Activated naive CD4-positive, alpha-beta T cell treated with anti-CD3 and anti-CD28 coated beads, Interleukin-2, amount 10 ng/mL, durations not matched to agents 7 days and 5 days (primary cell): Measurements from ENCODE around the gene MYO5A.
A peak's percentile ranks its signal among the peaks of the same experiment; 100 is the strongest.

Experiments
- CTCF ChIA-PET: fragments of 350-600 bp; sonication (Branson Sonifier 250); formaldehyde crosslinking; loops from one replicate; lab custom pipeline; 2021; ENCODE audit warnings: antibody characterized with exemption; lab: Charles Lee
- DNase-seq: peaks from one replicate; pipeline ENCODE4 v3.0.0-alpha.2; 2020
- H3K27ac Mint-ChIP-seq: one replicate; pipeline ENCODE4 v1.8.0; 2021; ENCODE audit warnings: mild to moderate bottlenecking, moderate library complexity, mixed read lengths
- H3K27me3 Mint-ChIP-seq: one replicate; pipeline ENCODE4 v1.8.0; 2021; ENCODE audit warnings: mild to moderate bottlenecking, mixed read lengths
- H3K36me3 Mint-ChIP-seq: one replicate; pipeline ENCODE4 v1.8.0; 2021; ENCODE audit warnings: mixed read lengths
- H3K4me1 Mint-ChIP-seq: one replicate; pipeline ENCODE4 v1.8.0; 2021; ENCODE audit warnings: mixed read lengths
- H3K4me3 Mint-ChIP-seq: one replicate; pipeline ENCODE4 v1.8.0; 2021; ENCODE audit warnings: mild to moderate bottlenecking, moderate library complexity, mixed read lengths
- H3K9me3 Mint-ChIP-seq: one replicate; pipeline ENCODE4 v1.8.0; 2021; ENCODE audit warnings: mixed read lengths

Gene MYO5A

DNA sequence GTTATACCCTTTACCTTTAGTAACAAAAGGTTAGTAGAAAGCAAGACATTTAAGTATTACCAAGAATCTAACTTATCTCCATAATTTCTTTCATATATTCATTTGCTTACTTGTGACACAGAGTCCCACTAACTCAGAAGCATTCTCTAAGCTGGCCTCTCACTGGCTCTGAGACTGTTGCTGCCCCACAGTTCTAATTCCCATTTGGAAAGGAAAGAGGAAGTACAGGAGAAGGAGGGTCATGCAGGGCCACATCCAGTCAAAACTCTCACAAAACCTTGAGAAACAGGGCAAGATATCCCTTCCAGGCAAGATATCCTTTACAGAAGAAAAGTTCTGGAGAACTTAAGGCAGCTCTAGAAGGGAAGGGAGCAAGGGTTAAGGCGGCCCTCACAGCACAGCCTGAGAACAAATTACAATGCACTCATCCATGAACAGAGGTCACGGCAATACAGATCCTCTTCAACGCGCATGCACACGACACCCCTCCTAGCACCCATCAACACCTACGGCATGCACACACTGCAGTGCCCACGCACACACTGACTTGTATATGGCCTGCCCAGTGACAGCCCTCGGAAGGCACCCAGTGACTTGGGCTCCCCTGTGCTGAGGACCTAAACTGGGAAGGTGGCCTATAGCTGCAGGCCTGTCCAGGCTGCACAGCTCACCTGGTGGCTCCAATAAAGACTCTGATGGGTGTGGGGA is 220.1 kb downstream of the MYO5A start:
- peaks cover 16% of the 10 kb centered on the region for H3K4me1 Mint-ChIP-seq
- H3K4me3 Mint-ChIP-seq, result no peak overlapping the region
- no peak overlapping the region for H3K27ac Mint-ChIP-seq

DNA sequence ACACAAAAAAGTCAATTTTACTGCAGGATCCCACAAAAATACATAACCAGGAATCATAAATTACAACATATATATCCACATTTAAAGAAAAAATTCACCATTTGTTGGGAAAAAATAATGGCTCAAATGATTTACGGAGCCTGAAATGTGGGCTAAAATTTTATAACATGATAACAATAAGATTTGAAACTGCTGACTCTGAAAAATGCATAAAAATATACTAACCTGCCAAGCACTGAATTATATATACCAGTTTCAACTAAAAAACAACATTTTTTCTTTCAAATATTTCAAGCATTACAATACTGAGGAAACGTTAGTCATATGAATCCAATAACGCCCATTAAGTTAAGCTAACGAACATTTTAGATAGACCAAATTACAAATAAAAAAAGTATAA is 220.8 kb downstream of the MYO5A start:
- peaks cover 24% of the 10 kb centered on the region for H3K4me1 Mint-ChIP-seq
- H3K9me3 Mint-ChIP-seq, result no peaks in the 10 kb centered on the region
- H3K36me3 Mint-ChIP-seq, result peaks cover 23% of the 10 kb centered on the region
- CTCF ChIA-PET, result interaction anchor here (1.4 kb wide), 1 partner anchor 99 kb away, joined by 4 read pairs; no protein-coding TSS in a partner anchor
- H3K27me3 Mint-ChIP-seq, result no peaks in the 10 kb centered on the region
- no peak overlapping the region for H3K4me3 Mint-ChIP-seq
- H3K27ac Mint-ChIP-seq, result no peak overlapping the region
- DNase-seq, result no peak

More for the DNA sequence above, 220.1 kb downstream of the MYO5A start:
- Mint-ChIP-seq H3K27me3 (no peaks in the 10 kb centered on the region), H3K9me3 (no peaks in the 10 kb centered on the region), H3K36me3 (peaks cover 26% of the 10 kb centered on the region)
- CTCF ChIA-PET, result interaction anchor here (1.4 kb wide), 1 partner anchor 100 kb away, joined by 4 read pairs; no protein-coding TSS in a partner anchor
- no peak for DNase-seq

DNA sequence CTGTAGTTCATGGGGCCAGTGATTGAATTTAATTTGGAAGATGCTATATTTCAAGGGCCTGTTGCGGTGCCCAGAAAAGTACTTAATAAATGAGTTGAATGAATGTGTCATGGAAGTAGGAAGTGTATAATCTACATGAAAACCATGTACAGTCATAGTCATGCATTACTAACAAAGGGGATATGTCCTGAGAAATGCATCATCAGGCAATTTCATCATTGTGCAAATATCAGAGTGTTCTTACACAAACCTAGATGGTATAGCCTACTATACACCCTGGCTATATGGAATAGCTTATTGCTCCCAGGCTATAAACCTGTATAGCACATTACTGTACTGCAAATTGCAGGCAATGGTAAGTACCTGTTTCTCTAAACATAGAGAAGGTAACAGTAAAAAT is 222.4 kb downstream of the MYO5A start:
- Mint-ChIP-seq H3K4me3 (no peak overlapping the region), H3K36me3 (peaks cover 23% of the 10 kb centered on the region), H3K27me3 (no peaks in the 10 kb centered on the region), H3K9me3 (no peaks in the 10 kb centered on the region), H3K4me1 (peaks cover 27% of the 10 kb centered on the region), H3K27ac (no peak overlapping the region)
- no peak for DNase-seq
- CTCF ChIA-PET, result no interaction called here

DNA sequence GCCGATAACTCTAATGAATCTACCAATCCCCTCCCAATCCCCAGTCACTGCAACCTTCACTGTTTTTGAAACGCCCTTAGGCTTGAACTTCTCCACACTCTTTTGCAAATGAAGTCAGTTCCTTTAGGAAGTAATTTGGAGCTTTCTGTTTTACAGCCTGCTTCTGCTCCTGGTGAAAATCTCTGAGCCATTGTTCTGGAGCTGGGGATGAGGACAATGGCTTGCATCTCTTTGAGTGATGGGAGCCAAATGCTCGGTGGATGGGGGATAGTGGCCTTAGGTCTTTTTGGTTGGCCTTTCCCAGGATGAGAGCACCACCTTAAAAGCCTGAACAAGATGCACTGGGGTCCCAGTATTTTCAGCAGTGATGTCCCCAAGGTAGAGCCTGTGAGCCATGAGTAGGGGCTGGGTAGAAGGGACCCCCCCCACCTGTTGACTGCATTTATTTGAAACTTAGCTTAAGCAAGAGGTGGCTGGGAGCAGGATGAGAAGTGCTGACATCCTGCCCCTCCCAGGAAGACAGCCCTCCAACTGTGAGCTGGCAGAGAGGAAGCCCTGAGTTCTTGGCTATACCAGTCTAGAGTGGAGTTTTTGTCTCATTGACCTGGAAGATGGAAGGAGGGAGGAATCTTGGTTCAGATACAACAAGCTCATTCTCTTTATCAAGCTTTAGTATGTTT is 225.4 kb downstream of the MYO5A start:
- CTCF ChIA-PET, result interaction anchor here (1.6 to 1.8 kb wide), 2 partner anchors 28 to 47 kb away, joined by 4 to 5 read pairs; no protein-coding TSS in a partner anchor
- peaks cover 17% of the 10 kb centered on the region for H3K36me3 Mint-ChIP-seq
- no peak overlapping the region for H3K4me3 Mint-ChIP-seq
- peak overlapping the region; percentile 17 for H3K27ac Mint-ChIP-seq
- no peaks in the 10 kb centered on the region for H3K9me3 Mint-ChIP-seq
- peaks cover 8% of the 10 kb centered on the region for H3K27me3 Mint-ChIP-seq
- DNase-seq, result no peak
- peaks cover 23% of the 10 kb centered on the region for H3K4me1 Mint-ChIP-seq

DNA sequence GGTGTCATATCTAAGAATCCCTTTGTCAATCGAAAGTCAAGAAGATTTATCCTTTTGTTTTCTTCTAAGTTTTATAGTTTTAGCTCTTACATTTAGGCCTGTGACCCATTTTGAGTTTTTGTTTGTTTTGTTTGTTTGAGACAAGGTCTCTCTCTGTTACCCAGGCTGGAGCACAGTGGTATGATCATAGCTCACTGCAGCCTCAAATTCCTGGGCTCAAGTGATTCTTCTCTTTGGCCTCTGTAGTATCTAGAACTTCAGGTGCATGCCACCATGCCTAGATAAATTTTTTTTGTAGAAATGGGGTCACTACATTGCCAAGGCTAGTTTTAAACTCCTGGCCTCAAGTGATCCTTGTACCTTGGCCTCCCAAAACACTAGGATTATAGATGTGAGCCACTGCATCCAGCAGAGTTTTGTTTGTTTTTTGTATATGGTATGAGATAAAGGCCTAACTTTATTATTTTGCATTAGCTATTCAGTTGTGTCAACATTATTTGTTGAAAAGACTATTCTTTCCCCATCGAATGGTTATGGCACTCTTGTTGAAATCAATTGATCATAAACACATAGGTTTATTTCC is 227.3 kb downstream of the MYO5A start:
- CTCF ChIA-PET, result interaction anchor here (1.6 kb wide), 1 partner anchor 45 kb away, joined by 4 read pairs; no protein-coding TSS in a partner anchor
- no peak overlapping the region for H3K27ac Mint-ChIP-seq

DNA sequence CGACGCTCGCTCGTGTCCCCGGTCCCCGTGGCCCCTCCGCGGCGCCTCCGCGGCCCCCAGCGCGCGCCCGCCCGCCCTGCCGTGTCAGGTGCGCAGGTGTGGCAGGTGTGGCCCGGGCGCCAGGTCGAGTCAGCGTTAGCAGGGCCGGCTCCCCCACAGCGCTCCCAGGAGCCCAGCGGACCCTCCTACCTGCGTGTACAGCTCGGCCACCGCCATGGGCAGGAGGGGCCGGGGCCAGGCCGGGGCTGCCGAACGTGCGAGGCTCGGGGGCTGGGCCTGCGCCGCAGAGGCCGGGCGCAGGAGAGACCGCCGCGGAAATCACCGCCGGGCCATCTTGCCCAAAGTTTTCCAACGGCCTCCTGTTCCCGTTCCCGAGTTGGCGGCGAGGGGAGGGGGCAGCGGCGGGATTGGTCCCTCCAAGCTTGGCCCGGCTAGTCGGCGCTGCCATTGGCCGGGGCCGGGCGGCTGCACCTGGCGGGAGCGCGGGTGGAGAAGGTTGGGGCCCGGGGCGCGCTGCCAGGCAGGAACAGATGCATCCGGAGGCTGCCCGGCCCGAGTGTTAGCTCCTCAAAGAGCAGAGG is 233.2 kb downstream of the MYO5A start, which contains the start of gene MYO5C:
Gene MYO5C (minus strand): TSS at position 384 of the 581 bp plus-strand sequence. CDS start 168 bp downstream, at position 216.
- CTCF ChIA-PET, result interaction anchor here (2.3 kb wide), 1 partner anchor 34 kb away, joined by 7 read pairs; no protein-coding TSS in a partner anchor
- peaks cover 61% of the 10 kb centered on the region for H3K27me3 Mint-ChIP-seq

More for the DNA sequence above, 227.3 kb downstream of the MYO5A start:
- H3K9me3 Mint-ChIP-seq, result no peaks in the 10 kb centered on the region
- no peak overlapping the region for H3K4me3 Mint-ChIP-seq
- H3K36me3 Mint-ChIP-seq, result peaks cover 17% of the 10 kb centered on the region
- H3K4me1 Mint-ChIP-seq, result peaks cover 23% of the 10 kb centered on the region
- H3K27me3 Mint-ChIP-seq, result peaks cover 14% of the 10 kb centered on the region
- no peak for DNase-seq

DNA sequence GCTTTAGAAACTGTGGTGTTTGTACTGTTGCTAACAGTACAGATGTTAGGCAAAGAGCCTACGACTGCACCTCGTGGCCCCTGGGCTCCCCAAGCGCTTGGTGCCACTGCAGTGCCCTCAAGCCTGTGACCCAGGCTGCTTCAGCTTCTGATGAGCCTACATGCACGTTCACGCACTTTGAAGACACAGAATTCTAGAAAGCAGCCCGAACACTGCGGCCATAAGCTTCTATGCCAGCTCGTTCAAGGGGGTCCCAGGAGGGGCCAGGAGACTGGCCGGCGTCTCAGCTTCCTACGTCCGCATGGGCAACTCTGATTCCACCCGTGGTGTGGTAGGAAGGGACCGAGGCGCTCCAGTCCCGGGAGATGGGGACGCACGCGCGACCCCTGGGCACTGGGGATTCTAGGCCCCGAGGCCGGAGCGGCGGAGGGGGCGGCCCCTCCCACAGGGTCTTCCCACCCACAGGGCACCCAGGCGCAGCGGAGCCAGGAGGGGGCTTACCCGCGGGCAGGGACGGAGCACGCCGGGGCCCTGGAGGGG is 233.7 kb downstream of the MYO5A start:
- Mint-ChIP-seq H3K27me3 (peaks cover 59% of the 10 kb centered on the region), H3K4me1 (peaks cover 31% of the 10 kb centered on the region), H3K27ac (no peak overlapping the region), H3K36me3 (peaks cover 1% of the 10 kb centered on the region), H3K9me3 (no peaks in the 10 kb centered on the region), H3K4me3 (peak overlapping the region; percentile 43)
- no peak for DNase-seq
- CTCF ChIA-PET, result interaction anchor here (2.3 kb wide), 1 partner anchor 33 kb away, joined by 7 read pairs; no protein-coding TSS in a partner anchor

More for the DNA sequence above, 233.2 kb downstream of the MYO5A start, which contains the start of gene MYO5C:
- Mint-ChIP-seq H3K36me3 (no peaks in the 10 kb centered on the region), H3K4me1 (peaks cover 28% of the 10 kb centered on the region), H3K27ac (no peak within 1 kb of the TSS), H3K4me3 (peak within 1 kb of the TSS; percentile 43), H3K9me3 (no peaks in the 10 kb centered on the region)
- DNase-seq, result no peak

DNA sequence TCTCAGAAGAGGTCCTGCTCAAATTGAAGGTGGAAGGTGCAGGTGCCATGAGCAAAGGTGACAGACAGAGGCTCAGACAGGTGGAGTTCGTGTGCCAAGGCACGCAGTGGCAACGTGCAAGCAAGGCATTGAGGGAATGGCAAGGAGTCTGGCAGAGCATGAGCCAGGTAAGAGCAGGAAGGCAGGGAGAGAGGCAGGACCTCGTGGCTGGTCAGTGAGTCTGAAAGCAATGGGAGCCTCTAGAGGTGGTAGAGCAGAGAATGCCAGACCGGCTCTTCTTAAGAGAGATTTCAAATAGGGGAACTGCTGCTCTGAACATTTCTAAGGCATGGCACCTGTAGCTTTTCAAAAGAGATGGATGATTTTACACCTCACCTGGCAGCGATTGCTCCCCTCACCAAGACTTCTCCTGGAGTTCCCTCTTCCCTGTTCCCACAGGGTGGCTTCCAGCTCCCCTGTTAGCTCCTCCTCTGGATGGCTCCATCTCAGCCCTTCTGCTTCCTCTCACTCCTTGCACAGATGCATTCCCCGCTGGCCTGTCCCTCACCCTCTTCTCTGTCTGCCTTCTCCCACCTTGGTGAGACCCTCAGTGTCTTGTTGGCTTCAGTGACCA is 235.8 kb downstream of the MYO5A start:
- no peak for DNase-seq
- no peak overlapping the region for H3K4me3 Mint-ChIP-seq
- H3K36me3 Mint-ChIP-seq, result peaks cover 2% of the 10 kb centered on the region
- H3K9me3 Mint-ChIP-seq, result no peaks in the 10 kb centered on the region
- H3K4me1 Mint-ChIP-seq, result peaks cover 40% of the 10 kb centered on the region
- H3K27ac Mint-ChIP-seq, result no peak overlapping the region
- H3K27me3 Mint-ChIP-seq, result peaks cover 57% of the 10 kb centered on the region
- CTCF ChIA-PET, result interaction anchor here (1.0 kb wide), 1 partner anchor 11 kb away, joined by 3 read pairs; no protein-coding TSS in a partner anchor

DNA sequence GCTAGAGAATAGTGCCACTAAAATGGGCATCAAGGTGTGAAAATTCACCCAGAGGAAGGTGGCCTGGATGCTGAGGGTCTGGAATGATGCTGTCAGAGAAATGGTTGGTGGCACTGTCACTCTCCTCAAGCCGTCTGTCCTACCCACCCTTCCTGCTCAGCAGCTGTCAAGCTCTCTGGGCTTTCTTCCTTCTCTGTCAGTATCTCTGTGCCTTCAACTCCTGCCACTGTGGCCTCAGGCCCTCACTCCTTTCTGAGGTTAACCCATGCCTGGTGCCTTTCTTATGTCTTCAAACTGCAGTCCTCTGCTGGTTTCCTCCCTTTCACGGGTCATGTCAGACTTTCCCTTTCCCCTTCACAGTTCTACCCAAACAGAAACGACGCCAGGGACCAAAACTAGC is 237.5 kb downstream of the MYO5A start:
- peaks cover 2% of the 10 kb centered on the region for H3K36me3 Mint-ChIP-seq
- H3K27me3 Mint-ChIP-seq, result peaks cover 53% of the 10 kb centered on the region
- no peak overlapping the region for H3K4me3 Mint-ChIP-seq
- CTCF ChIA-PET, result interaction anchor here (0.7 to 1.4 kb wide), 3 partner anchors 33 to 172 kb away, joined by 3 to 6 read pairs (median 5); no protein-coding TSS in a partner anchor
- H3K9me3 Mint-ChIP-seq, result no peaks in the 10 kb centered on the region
- H3K4me1 Mint-ChIP-seq, result peaks cover 40% of the 10 kb centered on the region
- DNase-seq, result no peak
- peak overlapping the region; percentile 78 for H3K27ac Mint-ChIP-seq

DNA sequence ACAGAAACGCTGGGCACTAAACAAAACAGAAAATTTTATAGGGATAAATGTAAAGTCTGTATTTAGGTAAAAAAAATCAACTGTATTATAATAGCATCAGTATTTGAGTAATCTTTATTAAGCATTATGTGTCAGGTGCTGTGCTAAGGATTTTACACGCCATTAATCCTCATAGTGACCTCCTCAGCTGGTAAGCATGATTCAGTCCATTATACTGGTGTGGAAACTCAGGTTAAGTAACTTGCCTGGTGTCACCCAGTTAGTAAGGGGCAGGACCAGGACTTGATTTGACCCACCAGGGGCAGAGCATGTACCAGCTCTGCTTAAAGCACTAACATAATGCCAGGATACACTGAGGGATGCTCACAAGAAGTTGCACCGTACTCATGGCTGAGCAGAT is 237.9 kb downstream of the MYO5A start:
- peaks cover 51% of the 10 kb centered on the region for H3K27me3 Mint-ChIP-seq
- H3K36me3 Mint-ChIP-seq, result peaks cover 2% of the 10 kb centered on the region
- no peak overlapping the region for H3K27ac Mint-ChIP-seq
- H3K9me3 Mint-ChIP-seq, result no peaks in the 10 kb centered on the region
- CTCF ChIA-PET, result interaction anchor here (0.7 to 1.4 kb wide), 3 partner anchors 33 to 172 kb away, joined by 3 to 6 read pairs (median 5); no protein-coding TSS in a partner anchor
- no peak overlapping the region for H3K4me3 Mint-ChIP-seq
- peaks cover 39% of the 10 kb centered on the region for H3K4me1 Mint-ChIP-seq
- DNase-seq, result no peak

DNA sequence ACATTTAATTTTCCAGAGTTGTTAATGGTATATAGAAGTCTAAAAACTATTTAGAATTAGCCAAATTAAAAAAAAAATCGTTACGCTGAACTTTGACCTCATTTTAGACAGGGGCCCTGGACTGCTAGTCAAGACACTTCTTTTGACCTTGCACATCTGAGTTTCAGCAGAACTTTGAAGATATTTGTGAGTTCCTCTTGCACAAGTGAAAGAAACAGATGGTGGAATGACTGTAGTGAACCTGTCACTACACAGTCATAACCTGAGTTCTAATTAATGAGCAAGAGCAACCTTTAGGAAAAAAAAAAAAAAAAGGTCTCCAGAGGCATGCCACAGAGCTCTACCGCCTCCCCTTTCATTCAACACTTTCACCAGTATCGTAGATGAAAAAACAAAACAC is 238.4 kb downstream of the MYO5A start:
- Mint-ChIP-seq H3K4me1 (peaks cover 38% of the 10 kb centered on the region), H3K36me3 (peaks cover 2% of the 10 kb centered on the region), H3K27ac (no peak overlapping the region), H3K27me3 (peaks cover 53% of the 10 kb centered on the region), H3K9me3 (no peaks in the 10 kb centered on the region), H3K4me3 (no peak overlapping the region)
- CTCF ChIA-PET, result interaction anchor here (0.7 to 1.4 kb wide), 3 partner anchors 32 to 173 kb away, joined by 3 to 6 read pairs (median 5); no protein-coding TSS in a partner anchor
- DNase-seq, result no peak

DNA sequence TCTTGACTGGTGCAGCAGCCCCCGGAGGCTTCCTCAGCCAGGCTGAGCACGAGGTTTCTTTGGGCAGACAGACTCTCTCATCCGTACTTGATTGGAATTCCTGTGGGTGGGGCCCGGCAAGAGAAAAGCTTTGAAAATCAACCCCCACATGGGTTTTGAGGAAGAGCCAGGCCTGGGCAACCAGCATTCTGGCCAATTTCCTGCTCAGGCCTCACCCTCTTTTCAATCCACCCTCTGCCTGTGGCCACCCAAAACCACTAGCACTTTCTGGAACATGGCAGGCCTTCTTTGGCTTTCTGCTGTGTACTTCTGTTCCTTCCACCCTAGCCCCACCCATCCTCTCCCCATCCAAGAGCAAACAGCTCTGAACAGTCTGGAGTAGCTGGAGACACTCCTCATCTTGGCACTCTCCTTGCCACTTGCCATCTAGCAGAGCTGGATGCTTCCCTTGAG is 239.0 kb downstream of the MYO5A start:
- CTCF ChIA-PET, result no interaction called here
- H3K27me3 Mint-ChIP-seq, result peaks cover 50% of the 10 kb centered on the region
- H3K4me1 Mint-ChIP-seq, result peaks cover 35% of the 10 kb centered on the region
- H3K27ac Mint-ChIP-seq, result peak overlapping the region; percentile 16
- no peaks in the 10 kb centered on the region for H3K9me3 Mint-ChIP-seq
- no peak for DNase-seq
- H3K4me3 Mint-ChIP-seq, result no peak overlapping the region
- H3K36me3 Mint-ChIP-seq, result peaks cover 2% of the 10 kb centered on the region

DNA sequence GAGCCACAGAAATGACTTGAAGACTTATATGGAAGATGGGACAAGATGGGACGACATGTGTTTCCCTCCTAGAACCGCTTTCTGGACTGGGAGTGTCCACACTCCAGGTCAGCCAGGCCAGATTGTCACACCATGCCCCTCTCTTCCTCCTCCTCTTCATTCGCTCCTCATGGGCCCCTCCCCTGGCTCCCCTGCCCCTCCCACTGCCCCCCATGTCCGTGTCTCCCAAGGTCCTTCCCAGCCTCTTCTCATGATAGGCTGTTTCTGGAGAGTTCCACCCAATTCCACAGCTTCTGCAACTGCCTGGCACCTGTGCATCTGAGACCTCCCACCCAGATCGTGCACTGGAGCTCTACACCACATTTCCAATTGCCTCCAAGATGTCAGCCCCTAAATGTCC is 239.7 kb downstream of the MYO5A start:
- CTCF ChIA-PET, result no interaction called here
- Mint-ChIP-seq H3K27ac (no peak overlapping the region), H3K4me1 (peaks cover 28% of the 10 kb centered on the region), H3K4me3 (no peak overlapping the region), H3K9me3 (no peaks in the 10 kb centered on the region), H3K27me3 (peaks cover 45% of the 10 kb centered on the region), H3K36me3 (peaks cover 2% of the 10 kb centered on the region)
- DNase-seq, result no peak
